Lung (tissue), 12 donors: ENCODE results near the gene RBFOX2. TPM values are rescaled to one million over a fixed set of nuclear protein-coding genes. Genes with fewer than 3 reads are reported as not detected.

Experiments
- ATAC-seq: fragments of 200-7000 bp; cut with Tn5 transposase; one replicate; pipeline ENCODE4 v1.9.1; 2020; ENCODE audit warnings: moderate number of reproducible peaks; ENCODE audit not compliant: insufficient read depth, low FRiP score
- DNase-seq, 3 donors: peaks; one replicate each; pipeline ENCODE4 v3.0.0-alpha.2; 2013 to 2017
- H3K27ac ChIP-seq, 2 donors: one replicate each; pipeline ENCODE4 v1.5.1; 2013; ENCODE audit warnings: mild to moderate bottlenecking in 2 of 2, moderate library complexity in 2 of 2, control low read depth in 1 of 2, inconsistent platforms in 1 of 2, low read depth in 1 of 2, low read length in 1 of 2
- H3K27me3 ChIP-seq, 3 donors: one replicate each; pipeline ENCODE4 v1.5.1; 2013; ENCODE audit warnings: low read length in 2 of 3; ENCODE audit not compliant: control insufficient read depth in 3 of 3, insufficient read depth in 3 of 3
- H3K36me3 ChIP-seq, 4 donors: one replicate each; pipeline ENCODE4 v1.5.1; 2013; ENCODE audit warnings: low read length in 4 of 4, mild to moderate bottlenecking in 1 of 4, moderate library complexity in 1 of 4; ENCODE audit not compliant: control insufficient read depth in 4 of 4, insufficient read depth in 4 of 4
- H3K4me1 ChIP-seq, 5 donors: one replicate each; pipeline ENCODE4 v1.5.1; 2013; ENCODE audit warnings: low read length in 5 of 5, mild to moderate bottlenecking in 2 of 5, moderate library complexity in 1 of 5; ENCODE audit not compliant: control insufficient read depth in 5 of 5, insufficient read depth in 5 of 5
- H3K4me3 ChIP-seq: one replicate; pipeline ENCODE4 v1.5.1; 2013; ENCODE audit warnings: mild to moderate bottlenecking, control low read depth, moderate library complexity
- H3K9ac ChIP-seq, 2 donors: one replicate each; pipeline ENCODE4 v1.5.1; 2013; ENCODE audit warnings: low read length in 2 of 2, control low read depth in 1 of 2; ENCODE audit not compliant: insufficient read depth in 1 of 2
- H3K9me3 ChIP-seq, 4 donors: one replicate each; pipeline ENCODE4 v1.5.1; 2013; ENCODE audit warnings: low read length in 3 of 4, mild to moderate bottlenecking in 1 of 4, moderate library complexity in 1 of 4; ENCODE audit not compliant: control insufficient read depth in 4 of 4, insufficient read depth in 3 of 4
- CTCF ChIP-seq: IDR thresholded peaks from 2 replicates; pipeline ENCODE4 v1.5.1; 2012; ENCODE audit warnings: mild to moderate bottlenecking; ENCODE audit errors: control extremely low read depth, extremely low read depth
- WGBS, 2 donors: extraction: QIAGEN DNeasy Blood & Tissue Kit; methylation state at CpG; one replicate each; pipeline ENCODE4 v1.1.7; 2013; 5-methylcytosine and 5-hydroxymethylcytosine counted together
- polyA plus RNA-seq, 2 donors: library from polyadenylated mRNA; stranded (reverse); fragments of 200-250 nt; gene quantifications; one replicate each; pipeline ENCODE4 v1.2.1, GENCODE V29; 2013
- total RNA-seq, 2 donors: library from RNA; depleted of rRNA in 1 of 2; stranded (reverse); fragments of >200 nt in 1 of 2; gene quantifications; one replicate each; pipeline ENCODE4 v1.2.1, GENCODE V29; 2014 to 2021
- donor health status: control.
- donor health status: control.
- donor health status: Bipolar disorder and iron deficiency.
- donor health status: healthy.
- donor health status: DM: yes; HTN: yes; CAD: no.

Gene RBFOX2
- total and polyA plus RNA-seq, 4 donors, result 16.5 to 195 (median 43.3) TPM

GRCh38 chr22:36008131-36008530, 20.5 kb downstream of the RBFOX2 start:
- no peak for ATAC-seq
- Histone ChIP-seq H3K9ac (no peak overlapping the region), H3K4me1 (peaks cover 4 to 34% (median 18%) of the 10 kb centered on the region in 5 donors), H3K4me3 (no peak overlapping the region), H3K36me3 (no peaks in the 10 kb centered on the region), H3K9me3 (no peaks in the 10 kb centered on the region), H3K27ac (no peak overlapping the region), H3K27me3 (no peaks in the 10 kb centered on the region)
- TF ChIP-seq CTCF, result no peak
- DNase-seq, result no peak

GRCh38 chr22:36003972-36004674, 24.5 kb downstream of the RBFOX2 start:
- Histone ChIP-seq H3K9me3 (no peaks in the 10 kb centered on the region), H3K27me3 (no peaks in the 10 kb centered on the region), H3K9ac (no peak overlapping the region), H3K4me3 (no peak overlapping the region), H3K36me3 (no peaks in the 10 kb centered on the region), H3K4me1 (peaks cover 0 to 24% (median 7%) of the 10 kb centered on the region in 5 donors), H3K27ac (no peak overlapping the region)
- ATAC-seq (no peak), DNase-seq (no peak)
- WGBS, 2 donors, result 80 to 91% methylated on average over 9 of the region's 9 CpGs
- no peak for TF ChIP-seq CTCF

- Histone ChIP-seq H3K27ac (no peak overlapping the region), H3K4me3 (no peak overlapping the region), H3K9ac (no peak overlapping the region), H3K4me1 (peaks cover 0 to 20% (median 6%) of the 10 kb centered on the region in 5 donors), H3K27me3 (no peaks in the 10 kb centered on the region), H3K36me3 (no peaks in the 10 kb centered on the region), H3K9me3 (no peaks in the 10 kb centered on the region)
- DNase-seq (no peak), ATAC-seq (no peak)
- TF ChIP-seq CTCF, result no peak
- WGBS, 2 donors, result 95 to 98% methylated on average over 5 of the region's 5 CpGs
Measured at GRCh38 chr22:36002718-36003260, 25.8 kb downstream of the RBFOX2 start.

GRCh38 chr22:36002084-36002483, 26.5 kb downstream of the RBFOX2 start:
- Histone ChIP-seq H3K4me3 (no peak overlapping the region), H3K9ac (no peak overlapping the region), H3K36me3 (no peaks in the 10 kb centered on the region), H3K4me1 (peaks cover 0 to 27% (median 10%) of the 10 kb centered on the region in 5 donors), H3K27ac (no peak overlapping the region), H3K9me3 (no peaks in the 10 kb centered on the region), H3K27me3 (no peaks in the 10 kb centered on the region)
- no peak for DNase-seq
- ATAC-seq, result no peak
- no peak for TF ChIP-seq CTCF
- WGBS, 2 donors, result 80 to 88% methylated on average over 7 of the region's 7 CpGs
